Pancreas (tissue), 10 donors: ENCODE results near the gene PRKCE. TPM values are rescaled to one million over a fixed set of nuclear protein-coding genes. Genes with fewer than 3 reads are reported as not detected.
A peak's percentile ranks its signal among the peaks of the same experiment; 100 is the strongest.

ENCODE experiments used
- ATAC-seq, 4 donors: fragments of 200-7000 bp; cut with Tn5 transposase; one replicate each; pipeline versions ENCODE4 v1.8.0 to v1.9.1; 2020; ENCODE audit warnings: mild to moderate bottlenecking in 4 of 4, moderate library complexity in 4 of 4
- DNase-seq, 6 donors: peaks; one replicate each; pipeline ENCODE4 v3.0.0-alpha.2; 2020
- FAIRE-seq: peaks from 2 replicates; lab custom pipeline; 2012; peaks lifted over from hg19 to GRCh38; lab: Jason Lieb, UNC
- H3K27ac ChIP-seq, 4 donors: fragments of 200-600 bp; sonication (generic); 1 replicate in 3 of 4; 2 replicates in 1 of 4; pipeline versions ENCODE4 v1.5.0 to v1.8.0; 2020
- H3K27me3 ChIP-seq, 4 donors: fragments of 200-600 bp; one replicate each; pipeline ENCODE4 v1.8.0; 2021
- H3K36me3 ChIP-seq, 3 donors: fragments of 200-600 bp; sonication (generic) in 1 of 3; one replicate each; pipeline versions ENCODE4 v1.5.0 to v1.8.0; 2020 to 2021
- H3K4me1 ChIP-seq, 3 donors: fragments of 200-600 bp; one replicate each; pipeline ENCODE4 v1.8.0; 2021
- H3K4me3 ChIP-seq, 4 donors: fragments of 200-600 bp; sonication (generic) in 2 of 4; one replicate each; pipeline versions ENCODE4 v1.5.0 to v1.8.0; 2020 to 2021
- H3K9me3 ChIP-seq, 4 donors: fragments of 200-600 bp; one replicate each; pipeline ENCODE4 v1.8.0; 2021
- WGBS, 2 donors: extraction: QIAGEN DNeasy Blood & Tissue Kit; methylation state at CpG; one replicate each; pipeline ENCODE4 v1.1.7; 2013; 5-methylcytosine and 5-hydroxymethylcytosine counted together
- intact Hi-C, 3 donors: fragments of 100-400 bp; cut with DNase I; formaldehyde crosslinking; loops; one replicate each; pipeline versions ENCODE4 v1.11.1 to v1.14.2; 2022
- polyA plus RNA-seq, 2 donors: library from polyadenylated mRNA; stranded (reverse); fragments of 200-250 nt; gene quantifications; one replicate each; pipeline ENCODE4 v1.2.3, GENCODE V29; 2013
- total RNA-seq, 6 donors: library from RNA; stranded (reverse); fragmentation: NEBNext Ultra II Directional in 4 of 6; extraction: Animal tissue kit (Norgen Biotek cat#: 25700) in 4 of 6; gene quantifications; one replicate each; pipeline versions ENCODE4 v1.2.1 to v1.2.4, GENCODE V29; 2021 to 2023
- TF ChIP-seq, protein P1 (sequence below), 4 donors: fragments of 200-600 bp; sonication (generic) in 3 of 4; IDR thresholded peaks; one replicate each; pipeline versions ENCODE4 v1.5.0 to v1.8.0; 2021; ENCODE audit warnings: antibody characterized with exemption in 4 of 4
- donor health status: healthy with polysubstance abuse.
- donor health status: DM: no; HTN: no; CAD: no; lungs with moderate emphysema.
- donor health status: DM: no; HTN: no; CAD: no.
- donor health status: control.
- donor health status: control.
- donor health status: Bipolar disorder and iron deficiency.
- donor health status: DM: yes; HTN: yes; CAD: no.
- donor health status: DM: no; HTN: no; CAD: no.
- donor health status: DM: no; HTN: no; CAD: no.
- donor health status: DM: yes; HTN: yes; CAD: no.

The PRKCE gene
- total and polyA plus RNA-seq, 8 donors, result 4.0 to 19.4 (median 10.0) TPM

GRCh38 chr2:46181789-46182530 is 530.5 kb downstream of the PRKCE start:
- DNase-seq, result no peak
- FAIRE-seq, result no peak
- Histone ChIP-seq H3K27me3 (no peaks in the 10 kb centered on the region), H3K4me3 (no peak overlapping the region), H3K4me1 (peaks cover 0 to 8% (median 5%) of the 10 kb centered on the region in 3 donors), H3K36me3 (no peaks in the 10 kb centered on the region), H3K9me3 (no peaks in the 10 kb centered on the region), H3K27ac (no peak overlapping the region)
- intact Hi-C loops, result no loop called here
- TF ChIP-seq, protein P1, sequence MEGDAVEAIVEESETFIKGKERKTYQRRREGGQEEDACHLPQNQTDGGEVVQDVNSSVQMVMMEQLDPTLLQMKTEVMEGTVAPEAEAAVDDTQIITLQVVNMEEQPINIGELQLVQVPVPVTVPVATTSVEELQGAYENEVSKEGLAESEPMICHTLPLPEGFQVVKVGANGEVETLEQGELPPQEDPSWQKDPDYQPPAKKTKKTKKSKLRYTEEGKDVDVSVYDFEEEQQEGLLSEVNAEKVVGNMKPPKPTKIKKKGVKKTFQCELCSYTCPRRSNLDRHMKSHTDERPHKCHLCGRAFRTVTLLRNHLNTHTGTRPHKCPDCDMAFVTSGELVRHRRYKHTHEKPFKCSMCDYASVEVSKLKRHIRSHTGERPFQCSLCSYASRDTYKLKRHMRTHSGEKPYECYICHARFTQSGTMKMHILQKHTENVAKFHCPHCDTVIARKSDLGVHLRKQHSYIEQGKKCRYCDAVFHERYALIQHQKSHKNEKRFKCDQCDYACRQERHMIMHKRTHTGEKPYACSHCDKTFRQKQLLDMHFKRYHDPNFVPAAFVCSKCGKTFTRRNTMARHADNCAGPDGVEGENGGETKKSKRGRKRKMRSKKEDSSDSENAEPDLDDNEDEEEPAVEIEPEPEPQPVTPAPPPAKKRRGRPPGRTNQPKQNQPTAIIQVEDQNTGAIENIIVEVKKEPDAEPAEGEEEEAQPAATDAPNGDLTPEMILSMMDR (IDR thresholded peaks at IDR 0.05), result no peak
- 93 to 94% methylated on average over 18 of the region's 18 CpGs for WGBS, 2 donors
- no peak for ATAC-seq

DNA sequence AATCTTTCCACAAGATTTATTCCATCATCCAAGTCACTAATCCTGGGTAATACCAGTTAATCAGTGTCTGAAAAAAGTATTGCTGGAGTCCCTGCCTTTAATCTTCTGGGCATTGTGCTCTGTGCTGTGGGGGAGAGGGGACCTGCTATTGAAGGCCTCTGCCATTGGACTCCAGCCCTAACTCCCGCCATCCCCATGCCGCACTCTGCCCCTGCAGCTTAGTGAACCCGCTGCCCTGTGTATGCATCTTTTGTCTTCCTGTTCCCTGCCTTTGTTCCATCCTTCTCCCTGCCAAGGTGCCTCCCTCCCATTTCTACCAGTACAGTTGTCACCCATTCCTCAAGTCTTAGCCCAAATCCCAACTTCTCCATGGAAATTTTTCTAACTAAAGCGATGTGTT is 532.0 kb downstream of the PRKCE start:
- Histone ChIP-seq H3K27me3 (no peaks in the 10 kb centered on the region), H3K27ac (no peak overlapping the region), H3K4me1 (peaks cover 0 to 14% (median 14%) of the 10 kb centered on the region in 3 donors), H3K4me3 (no peak overlapping the region), H3K9me3 (no peaks in the 10 kb centered on the region), H3K36me3 (no peaks in the 10 kb centered on the region)
- WGBS, 2 donors, result 96 to 99% methylated on average over 4 of the region's 4 CpGs
- DNase-seq, result no peak
- no peak for ATAC-seq
- intact Hi-C loops, result no loop called here
- TF ChIP-seq, protein P1 (IDR thresholded peaks at IDR 0.05), result no peak
- FAIRE-seq, result no peak

DNA sequence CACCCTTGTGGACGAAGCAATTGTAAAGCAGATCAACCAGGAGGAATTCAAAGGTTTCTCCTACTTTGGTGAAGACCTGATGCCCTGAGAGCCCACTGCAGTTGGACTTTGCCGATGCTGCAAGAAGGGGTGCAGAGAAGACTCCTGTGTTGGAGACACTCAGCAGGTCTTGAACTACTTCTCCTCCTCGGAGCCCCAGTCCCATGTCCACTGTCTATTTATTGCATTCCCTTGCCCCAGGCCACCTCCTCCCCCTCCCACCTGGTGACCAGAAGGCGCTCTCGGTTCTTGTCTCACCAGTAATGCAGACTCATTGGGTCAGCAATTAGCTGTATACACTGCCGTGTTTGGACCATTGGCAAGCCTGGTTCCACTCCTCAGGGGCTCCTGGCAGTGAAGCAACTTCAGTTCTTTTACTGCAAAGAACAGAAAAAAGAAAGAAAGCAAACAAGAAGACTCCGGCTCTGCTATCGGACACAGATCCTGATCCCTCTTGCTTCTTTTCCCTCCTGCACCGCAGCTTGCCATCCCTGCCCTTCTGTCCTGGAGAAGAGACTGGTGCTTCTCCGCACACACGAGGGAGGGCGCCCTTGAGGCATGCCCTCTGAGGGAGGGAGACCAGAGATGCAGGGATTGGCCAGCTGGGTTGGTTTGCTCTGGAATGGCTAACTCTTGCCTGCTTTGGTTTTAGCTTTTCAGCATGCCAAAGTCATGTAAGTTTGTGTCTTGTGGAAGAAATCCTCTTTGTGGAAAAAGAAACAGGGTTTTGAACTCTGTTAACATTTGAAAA is 533.5 kb downstream of the PRKCE start:
- Histone ChIP-seq H3K4me3 (no peak overlapping the region), H3K27ac (no peak overlapping the region)
- no peak for FAIRE-seq

DNA sequence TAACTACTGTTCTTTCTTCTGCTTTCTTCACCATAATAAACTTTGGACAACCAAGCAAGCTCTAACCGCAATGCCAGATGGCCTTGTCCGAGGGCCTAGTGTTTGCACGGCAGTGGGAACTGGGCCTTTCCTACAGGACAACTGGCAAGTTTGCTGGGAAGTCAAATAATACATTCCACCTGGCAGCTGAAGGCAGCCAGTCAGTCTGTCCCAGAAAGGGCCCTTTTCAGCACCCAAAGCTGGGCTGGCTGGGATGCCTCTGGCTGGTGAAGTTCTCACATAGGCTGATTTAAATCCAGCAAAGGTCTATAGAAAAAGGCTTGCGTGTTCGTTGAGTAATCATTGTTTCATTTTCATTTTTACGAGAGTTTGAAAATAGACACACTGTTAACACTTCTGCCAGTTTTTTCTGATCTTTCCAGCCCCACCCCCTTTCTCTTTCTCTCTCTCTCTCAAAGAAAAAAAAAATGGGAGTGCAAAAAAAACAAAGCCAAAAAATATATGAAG is 535.7 kb downstream of the PRKCE start:
- peak; percentile 51 for FAIRE-seq
- DNase-seq, result peak; percentile 66 to 83 (median 80)

More for the DNA sequence above, 533.5 kb downstream of the PRKCE start:
- intact Hi-C loops, result no loop called here
- ATAC-seq, result no peak
- Histone ChIP-seq H3K27me3 (no peaks in the 10 kb centered on the region), H3K4me1 (peaks cover 0 to 14% (median 14%) of the 10 kb centered on the region in 3 donors), H3K9me3 (no peaks in the 10 kb centered on the region), H3K36me3 (no peaks in the 10 kb centered on the region)
- DNase-seq, result no peak
- TF ChIP-seq, protein P1 (IDR thresholded peaks at IDR 0.05), result no peak
- WGBS, 2 donors, result 90 to 93% methylated on average over 12 of the region's 12 CpGs

More for the DNA sequence above, 535.7 kb downstream of the PRKCE start:
- Histone ChIP-seq H3K27ac (peak overlapping the region in 2 of 4 donors; percentile 58 to 65), H3K4me1 (peaks cover 0 to 14% (median 14%) of the 10 kb centered on the region in 3 donors), H3K36me3 (no peaks in the 10 kb centered on the region), H3K9me3 (no peaks in the 10 kb centered on the region), H3K27me3 (no peaks in the 10 kb centered on the region), H3K4me3 (peak overlapping the region in 1 of 4 donors; percentile 19)
- intact Hi-C loops, result no loop called here
- peak; percentile 92 to 99 (median 96) for ATAC-seq
- TF ChIP-seq, protein P1 (IDR thresholded peaks at IDR 0.05), result no peak
- 29 to 30% methylated on average over 6 of the region's 6 CpGs for WGBS, 2 donors
